Common myeloid progenitor, CD34-positive (primary cell): ENCODE measurements around the gene PLCH1.
A peak's percentile ranks its signal among the peaks of the same experiment; 100 is the strongest.

Experiments
- CTCF ChIA-PET: fragments of 350-600 bp; sonication (Branson Sonifier 250); formaldehyde crosslinking; loops from one replicate; lab custom pipeline; 2021; ENCODE audit warnings: antibody characterized with exemption; lab: Charles Lee
- POLR2A ChIA-PET: fragments of 350-600 bp; sonication (Branson Sonifier 250); formaldehyde crosslinking; loops from one replicate; lab custom pipeline; 2021; ENCODE audit warnings: antibody characterized with exemption; lab: Charles Lee
- DNase-seq, 3 donors: peaks; one replicate each; pipeline versions ENCODE4 v3.0.0 to v3.0.0-alpha.2; 2013
- H3K27ac ChIP-seq, 2 experiments: 1 replicate in 1 of 2; 2 replicates in 1 of 2; pipeline ENCODE4 v1.7.0; 2013; ENCODE audit warnings: inconsistent platforms in 2 of 2, low read length in 2 of 2, mild to moderate bottlenecking in 2 of 2, low read depth in 1 of 2, moderate library complexity in 1 of 2; ENCODE audit not compliant: severe bottlenecking in 2 of 2, insufficient read depth in 1 of 2, poor library complexity in 1 of 2
- H3K27me3 ChIP-seq, 5 experiments: replicated peaks in 2 of 5; 1 replicate in 3 of 5; 2 replicates in 2 of 5; pipeline versions ENCODE4 v1.6.1 to v1.7.0; 2013; ENCODE audit warnings: low read length in 4 of 5, mild to moderate bottlenecking in 2 of 5, moderate library complexity in 2 of 5, inconsistent platforms in 1 of 5; ENCODE audit not compliant: insufficient read depth in 5 of 5, control insufficient read depth in 4 of 5
- H3K36me3 ChIP-seq, 4 experiments: 1 replicate in 2 of 4; 2 replicates in 2 of 4; pipeline versions ENCODE4 v1.6.1 to v1.7.0; 2013; ENCODE audit warnings: low read length in 3 of 4, control low read depth in 1 of 4, mild to moderate bottlenecking in 1 of 4; ENCODE audit not compliant: control insufficient read depth in 4 of 4, insufficient read depth in 4 of 4
- H3K4me1 ChIP-seq, 4 experiments: 1 replicate in 3 of 4; 2 replicates in 1 of 4; pipeline versions ENCODE4 v1.6.1 to v1.7.1; 2013; ENCODE audit warnings: low read length in 3 of 4, mild to moderate bottlenecking in 3 of 4, control low read depth in 1 of 4, inconsistent platforms in 1 of 4, moderate library complexity in 1 of 4; ENCODE audit not compliant: control insufficient read depth in 4 of 4, insufficient read depth in 4 of 4; ENCODE audit errors: control extremely low read depth in 1 of 4
- H3K4me3 ChIP-seq, 7 experiments: 1 replicate in 4 of 7; 2 replicates in 3 of 7; pipeline versions ENCODE4 v1.5.1 to v1.7.0; 2013; ENCODE audit warnings: mild to moderate bottlenecking in 7 of 7, low read length in 6 of 7, moderate library complexity in 6 of 7, inconsistent platforms in 2 of 7, low read depth in 2 of 7, control low read depth in 1 of 7; ENCODE audit not compliant: insufficient read depth in 4 of 7, control insufficient read depth in 1 of 7; ENCODE audit errors: extremely low read depth in 1 of 7
- H3K9me3 ChIP-seq, 5 experiments: 1 replicate in 4 of 5; 2 replicates in 1 of 5; pipeline versions ENCODE4 v1.6.1 to v1.7.1; 2013; ENCODE audit warnings: low read length in 4 of 5, mild to moderate bottlenecking in 2 of 5, inconsistent platforms in 1 of 5, low read depth in 1 of 5, moderate library complexity in 1 of 5; ENCODE audit not compliant: control insufficient read depth in 4 of 5, insufficient read depth in 2 of 5; ENCODE audit errors: control extremely low read depth in 1 of 5
- WGBS: methylation state at CpG from one replicate; pipeline ENCODE4 v1.1.5; 2013; ENCODE audit not compliant: insufficient coverage; 5-methylcytosine and 5-hydroxymethylcytosine counted together

Gene PLCH1

DNA sequence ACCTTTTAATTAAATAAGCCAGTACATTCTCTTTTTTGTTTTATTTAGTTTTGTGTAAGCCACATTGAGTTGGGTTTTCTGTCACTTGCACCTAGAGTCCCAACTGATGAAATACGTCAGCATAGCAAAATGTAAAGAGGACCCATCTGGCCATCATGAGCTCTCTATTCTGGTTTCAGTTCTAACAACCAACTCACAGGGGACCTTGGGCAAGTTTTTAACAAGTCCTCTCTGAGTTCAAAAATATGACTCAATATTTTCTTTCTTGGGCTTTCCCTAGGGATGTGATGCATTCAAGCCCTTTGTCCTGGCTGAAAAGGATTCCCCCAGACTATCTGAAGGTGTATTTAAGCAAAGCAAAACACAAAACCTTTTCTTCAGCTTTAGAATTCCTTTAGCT, 32.9 kb downstream of the PLCH1 start:
- no peak for DNase-seq
- H3K4me3 ChIP-seq, result no peak overlapping the region

DNA sequence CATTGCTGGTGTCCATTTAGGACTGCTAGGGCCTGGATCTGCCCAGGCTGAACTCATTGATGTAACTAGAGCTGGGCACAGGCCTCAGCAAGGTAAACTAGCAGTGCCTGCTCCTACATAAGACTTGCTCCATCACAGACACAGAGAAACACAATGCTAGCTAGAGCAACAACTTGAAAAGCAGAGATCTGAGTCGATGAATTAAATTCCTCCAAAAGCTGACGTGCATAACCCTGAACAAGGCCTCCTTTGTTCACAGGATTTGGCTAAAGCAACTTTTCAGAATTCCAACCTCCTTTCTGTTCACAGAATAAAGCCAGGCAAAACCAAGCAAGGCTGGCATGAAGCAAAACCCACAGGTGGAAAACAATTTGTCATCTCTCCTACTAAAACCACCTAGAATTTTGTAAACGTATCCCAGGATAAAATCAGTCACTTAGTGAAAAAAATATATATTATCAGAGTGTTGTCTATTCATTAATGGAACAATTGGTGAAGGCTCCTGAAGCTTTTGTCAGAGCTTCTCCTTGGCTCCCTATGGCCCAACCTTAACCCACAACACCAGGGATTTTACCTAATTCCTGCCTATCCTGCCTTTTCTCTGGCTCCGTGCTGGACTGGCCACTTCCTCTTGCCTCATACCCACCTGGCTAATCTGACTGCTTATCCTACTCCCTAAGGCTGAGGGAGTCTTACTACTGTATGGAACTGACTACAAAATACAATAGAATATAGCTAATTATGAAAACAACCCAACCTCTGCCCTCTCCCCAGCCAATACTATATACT, 39.9 kb downstream of the PLCH1 start:
- 95% methylated on average over 2 of the region's 4 CpGs for WGBS
- POLR2A ChIA-PET, result no interaction called here
- CTCF ChIA-PET, result interaction anchor here (0.9 to 11.5 kb wide), 8 partner anchors 149 to 382 kb away, joined by 3 to 109 read pairs (median 3); no protein-coding TSS in a partner anchor

More for the DNA sequence above, 32.9 kb downstream of the PLCH1 start:
- Histone ChIP-seq H3K27ac (no peak overlapping the region), H3K4me1 (peaks cover 0 to 12% (median 0%) of the 10 kb centered on the region in 4 experiments), H3K36me3 (no peaks in the 10 kb centered on the region), H3K9me3 (peaks cover 0 to 2% (median under 1%) of the 10 kb centered on the region in 5 experiments), H3K27me3 (no peaks in the 10 kb centered on the region)
- ChIA-PET POLR2A (no interaction called here), CTCF (interaction anchor here (1.0 kb wide), 1 partner anchor 29 kb away, joined by 3 read pairs; no protein-coding TSS in a partner anchor)
- WGBS, result 86% methylated on average over 1 of the region's 1 CpG

DNA sequence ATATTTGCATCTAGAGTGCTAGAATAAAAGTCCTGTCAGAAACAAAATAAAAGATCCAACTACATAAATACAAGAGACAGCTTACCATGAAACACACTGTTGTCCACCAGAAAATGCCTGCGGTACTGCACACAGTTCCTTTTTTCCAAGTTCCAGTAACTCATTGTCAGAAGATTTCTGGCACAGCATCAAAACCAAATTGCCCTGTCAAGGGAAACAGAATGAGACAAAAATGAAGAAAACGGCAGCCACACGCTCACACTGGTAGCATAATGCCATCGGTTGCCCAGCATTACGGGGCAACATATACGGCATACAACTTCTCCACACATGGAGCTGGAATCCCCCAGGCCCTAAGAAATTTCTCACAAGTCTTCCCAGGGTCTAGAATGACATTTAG, 40.8 kb downstream of the PLCH1 start:
- DNase-seq, result peak; percentile 38 to 90 (median 86)
- 4% methylated on average over 6 of the region's 6 CpGs for WGBS
- Histone ChIP-seq H3K4me3 (peak overlapping the region in 3 of 7 experiments; percentile 27 to 53 (median 43)), H3K4me1 (peaks cover 0 to 21% (median 17%) of the 10 kb centered on the region in 4 experiments), H3K27me3 (no peaks in the 10 kb centered on the region), H3K27ac (no peak overlapping the region), H3K36me3 (no peaks in the 10 kb centered on the region), H3K9me3 (no peaks in the 10 kb centered on the region)
- ChIA-PET POLR2A (no interaction called here), CTCF (interaction anchor here (0.9 to 11.5 kb wide), 5 partner anchors 148 to 381 kb away, joined by 3 to 109 read pairs (median 4); no protein-coding TSS in a partner anchor)

More for the DNA sequence above, 39.9 kb downstream of the PLCH1 start:
- DNase-seq, result no peak
- H3K4me3 ChIP-seq, result no peak overlapping the region
- H3K36me3 ChIP-seq, result no peaks in the 10 kb centered on the region
- H3K9me3 ChIP-seq, result no peaks in the 10 kb centered on the region
- peaks cover 0 to 21% (median 17%) of the 10 kb centered on the region in 4 experiments for H3K4me1 ChIP-seq
- no peaks in the 10 kb centered on the region for H3K27me3 ChIP-seq
- no peak overlapping the region for H3K27ac ChIP-seq

DNA sequence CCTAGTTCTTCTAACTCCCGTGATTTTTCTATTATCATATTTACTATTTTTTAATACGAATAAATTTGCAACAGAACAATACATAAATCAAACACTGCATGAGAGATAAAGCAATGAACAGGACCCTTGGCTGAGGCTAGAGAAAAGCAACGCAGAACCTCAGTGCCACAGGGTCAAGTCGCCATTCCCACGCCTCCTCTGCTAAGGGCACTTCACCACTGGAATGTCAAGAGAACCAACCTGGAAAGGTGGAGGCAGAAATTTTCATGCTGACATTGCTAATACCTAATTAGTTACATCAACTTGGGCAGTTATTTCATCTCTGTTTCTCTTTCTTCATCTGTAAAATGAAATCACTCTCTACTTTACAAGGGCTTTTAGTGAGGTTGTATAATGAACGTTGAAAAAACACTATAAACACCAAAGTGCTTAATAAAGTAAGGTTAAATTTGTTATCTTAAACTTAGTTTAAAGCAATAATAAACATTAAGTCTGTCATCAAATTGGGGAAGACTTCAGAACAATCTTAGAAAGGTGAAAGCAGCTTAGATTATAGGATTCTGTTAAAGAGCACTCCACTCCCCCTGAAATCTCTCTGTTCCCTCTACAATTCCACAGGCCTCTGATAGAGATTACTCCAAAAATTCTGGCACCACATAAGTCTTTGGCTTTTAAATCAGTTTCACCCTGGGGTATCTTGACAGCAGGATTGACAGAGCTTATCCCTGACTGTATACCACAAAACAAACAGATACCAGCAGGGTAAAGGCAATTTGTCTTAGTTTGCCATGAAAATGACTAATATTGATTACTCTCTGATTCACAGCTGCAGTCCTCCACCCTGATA, 41.9 kb downstream of the PLCH1 start:
- CTCF ChIA-PET, result interaction anchor here (0.5 to 11.5 kb wide), 16 partner anchors 9 to 380 kb away, joined by 3 to 109 read pairs (median 4); no protein-coding TSS in a partner anchor
- H3K27me3 ChIP-seq, result no peaks in the 10 kb centered on the region
- H3K4me3 ChIP-seq, result no peak overlapping the region
- DNase-seq, result no peak
- 97% methylated on average over 5 of the region's 6 CpGs for WGBS
- no peaks in the 10 kb centered on the region for H3K36me3 ChIP-seq
- no peaks in the 10 kb centered on the region for H3K9me3 ChIP-seq
- H3K4me1 ChIP-seq, result peaks cover 0 to 18% (median 17%) of the 10 kb centered on the region in 4 experiments
- no peak overlapping the region for H3K27ac ChIP-seq
- POLR2A ChIA-PET, result no interaction called here

DNA sequence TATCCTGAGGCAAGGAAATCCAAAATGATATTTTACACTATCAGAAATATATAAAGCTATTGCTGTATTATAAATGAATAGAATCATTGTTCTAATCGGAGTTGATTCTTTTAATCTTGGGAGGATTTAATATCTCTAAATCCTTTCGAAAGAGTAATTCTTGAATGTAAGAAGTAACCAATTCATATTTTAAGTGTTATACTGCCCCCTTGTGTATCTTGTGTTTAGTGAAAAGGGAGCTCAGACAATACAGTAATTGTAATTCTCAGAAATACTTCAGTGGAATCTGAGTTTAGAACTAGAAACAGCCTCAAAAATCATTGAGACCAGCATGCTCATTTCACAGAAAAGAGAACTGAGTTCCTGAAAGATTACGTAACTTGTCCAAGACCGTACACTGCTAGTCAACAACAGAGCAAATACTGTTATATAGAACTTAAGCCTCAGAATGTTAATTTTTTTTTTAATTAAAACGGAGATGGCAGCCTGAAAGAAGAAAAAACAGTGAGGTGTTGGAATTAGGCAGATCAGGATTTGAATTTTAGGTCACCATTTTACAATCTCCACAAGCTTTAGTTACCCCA, 42.9 kb downstream of the PLCH1 start:
- H3K36me3 ChIP-seq, result no peaks in the 10 kb centered on the region
- ChIA-PET POLR2A (interaction anchor here (0.6 kb wide), 1 partner anchor 111 kb away, joined by 3 read pairs; no protein-coding TSS in a partner anchor), CTCF (interaction anchor here (0.8 to 11.5 kb wide), 27 partner anchors 14 to 827 kb away, joined by 3 to 109 read pairs (median 4); no protein-coding TSS in a partner anchor)
- H3K27ac ChIP-seq, result no peak overlapping the region
- peaks cover 0 to 21% (median 17%) of the 10 kb centered on the region in 4 experiments for H3K4me1 ChIP-seq
- no peaks in the 10 kb centered on the region for H3K9me3 ChIP-seq
- no peak overlapping the region for H3K4me3 ChIP-seq
- no peaks in the 10 kb centered on the region for H3K27me3 ChIP-seq
- peak; percentile 54 to 80 (median 76) for DNase-seq
- no CpG with 5 or more reads among the region's 5 CpGs for WGBS

DNA sequence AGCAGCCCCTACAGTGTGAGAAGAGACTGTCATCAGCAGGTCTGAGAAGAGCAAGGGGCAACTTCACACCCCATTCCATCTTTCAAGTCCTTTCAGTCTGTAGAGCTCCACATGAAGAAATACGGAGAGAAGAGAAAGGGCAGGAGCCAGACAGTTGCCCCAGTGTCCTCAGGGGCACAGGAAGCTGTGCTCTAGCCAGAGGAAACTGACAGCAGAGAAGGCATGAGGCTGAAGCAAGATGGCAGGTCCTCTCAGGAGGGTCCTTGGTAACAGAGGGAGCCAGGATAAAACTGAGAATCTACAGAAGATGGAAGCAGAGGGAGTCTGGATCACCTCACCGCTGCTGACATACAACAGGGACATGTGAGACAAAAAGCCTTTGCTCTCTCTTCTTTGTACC, 47.3 kb downstream of the PLCH1 start:
- CTCF ChIA-PET, result interaction anchor here (0.5 to 1.1 kb wide), 3 partner anchors 10 to 341 kb away, joined by 3 read pairs; no protein-coding TSS in a partner anchor
- Histone ChIP-seq H3K36me3 (no peaks in the 10 kb centered on the region), H3K4me3 (no peak overlapping the region), H3K27me3 (no peaks in the 10 kb centered on the region), H3K4me1 (peaks cover 0 to 8% (median under 1%) of the 10 kb centered on the region in 4 experiments), H3K9me3 (no peaks in the 10 kb centered on the region), H3K27ac (no peak overlapping the region)
- no peak for DNase-seq
- POLR2A ChIA-PET, result no interaction called here
- 94% methylated on average over 2 of the region's 2 CpGs for WGBS
